ENCODE measurements around the gene CBX7. TPM values are rescaled to one million over a fixed set of nuclear protein-coding genes. Genes with fewer than 3 reads are reported as not detected.
A peak's percentile ranks its signal among the peaks of the same experiment; 100 is the strongest.

The CBX7 gene
- total RNA-seq = 2.4 and 5.8 TPM in 2 replicates

- peak; percentile 86 to 89 for DNase-seq (ENCODE audit: low read depth in 2 of 2)
These were observed at the start of gene CBX7 for GRCh38 chr22:39152511-39153219. TSS of gene CBX7 (minus strand) at chr22:39152680. CDS start at chr22:39152444, 236 bp downstream.

GRCh38 chr22:39197578-39197977 is 45.1 kb upstream of the CBX7 start:
- no peak for DNase-seq (ENCODE audit: low read depth in 2 of 2)

GRCh38 chr22:39194098-39194497 is 41.6 kb upstream of the CBX7 start:
- no peak for DNase-seq (ENCODE audit: low read depth in 2 of 2)

- no peak for DNase-seq (ENCODE audit: low read depth in 2 of 2)
These were observed 36.3 kb upstream of the CBX7 start for GRCh38 chr22:39188809-39189208.

- peak; percentile 59 to 63 for DNase-seq (ENCODE audit: low read depth in 2 of 2)
These were observed 33.1 kb upstream of the CBX7 start for GRCh38 chr22:39185601-39186012.

GRCh38 chr22:39184586-39185577 is 32.4 kb upstream of the CBX7 start:
- peak; percentile 19 to 86 for DNase-seq (ENCODE audit: low read depth in 2 of 2)

GRCh38 chr22:39183991-39184585 is 31.6 kb upstream of the CBX7 start:
- peak; percentile 70 to 89 for DNase-seq (ENCODE audit: low read depth in 2 of 2)

GRCh38 chr22:39182478-39183030 is 30.1 kb upstream of the CBX7 start:
- DNase-seq (ENCODE audit: low read depth in 2 of 2) = no peak

- DNase-seq (ENCODE audit: low read depth in 2 of 2) = no peak
These were observed 29.3 kb upstream of the CBX7 start for GRCh38 chr22:39181778-39182177.

GRCh38 chr22:39181356-39181755 is 28.9 kb upstream of the CBX7 start:
- DNase-seq (ENCODE audit: low read depth in 2 of 2) = no peak

GRCh38 chr22:39179841-39180335 is 27.4 kb upstream of the CBX7 start:
- no peak for DNase-seq (ENCODE audit: low read depth in 2 of 2)

GRCh38 chr22:39179401-39179827 is 26.9 kb upstream of the CBX7 start:
- no peak for DNase-seq (ENCODE audit: low read depth in 2 of 2)

- peak; percentile 87 to 92 for DNase-seq (ENCODE audit: low read depth in 2 of 2)
These were observed 26.0 kb upstream of the CBX7 start for GRCh38 chr22:39178206-39179111.

- peak; percentile 78 to 87 for DNase-seq (ENCODE audit: low read depth in 2 of 2)
These were observed 25.3 kb upstream of the CBX7 start for GRCh38 chr22:39177791-39178190.

- DNase-seq (ENCODE audit: low read depth in 2 of 2) = no peak
These were observed 24.9 kb upstream of the CBX7 start for GRCh38 chr22:39177456-39177775.

- DNase-seq (ENCODE audit: low read depth in 2 of 2) = peak in 1 of 2 donors; percentile 19
These were observed 24.4 kb upstream of the CBX7 start for GRCh38 chr22:39176714-39177455.

- peak; percentile 85 to 91 for DNase-seq (ENCODE audit: low read depth in 2 of 2)
These were observed 23.7 kb upstream of the CBX7 start for GRCh38 chr22:39176143-39176713.

- DNase-seq (ENCODE audit: low read depth in 2 of 2) = peak; percentile 25 to 31
These were observed 23.1 kb upstream of the CBX7 start for GRCh38 chr22:39175353-39176142.

All from lung microvascular endothelial cell (primary cell).